ENCODE measurements around the gene USP48. TPM values are rescaled to one million over a fixed set of nuclear protein-coding genes. Genes with fewer than 3 reads are reported as not detected.
A peak's percentile ranks its signal among the peaks of the same experiment; 100 is the strongest.

USP48 gene
- total RNA-seq, 1 donor from 2014 or later: 41.8 TPM

DNA sequence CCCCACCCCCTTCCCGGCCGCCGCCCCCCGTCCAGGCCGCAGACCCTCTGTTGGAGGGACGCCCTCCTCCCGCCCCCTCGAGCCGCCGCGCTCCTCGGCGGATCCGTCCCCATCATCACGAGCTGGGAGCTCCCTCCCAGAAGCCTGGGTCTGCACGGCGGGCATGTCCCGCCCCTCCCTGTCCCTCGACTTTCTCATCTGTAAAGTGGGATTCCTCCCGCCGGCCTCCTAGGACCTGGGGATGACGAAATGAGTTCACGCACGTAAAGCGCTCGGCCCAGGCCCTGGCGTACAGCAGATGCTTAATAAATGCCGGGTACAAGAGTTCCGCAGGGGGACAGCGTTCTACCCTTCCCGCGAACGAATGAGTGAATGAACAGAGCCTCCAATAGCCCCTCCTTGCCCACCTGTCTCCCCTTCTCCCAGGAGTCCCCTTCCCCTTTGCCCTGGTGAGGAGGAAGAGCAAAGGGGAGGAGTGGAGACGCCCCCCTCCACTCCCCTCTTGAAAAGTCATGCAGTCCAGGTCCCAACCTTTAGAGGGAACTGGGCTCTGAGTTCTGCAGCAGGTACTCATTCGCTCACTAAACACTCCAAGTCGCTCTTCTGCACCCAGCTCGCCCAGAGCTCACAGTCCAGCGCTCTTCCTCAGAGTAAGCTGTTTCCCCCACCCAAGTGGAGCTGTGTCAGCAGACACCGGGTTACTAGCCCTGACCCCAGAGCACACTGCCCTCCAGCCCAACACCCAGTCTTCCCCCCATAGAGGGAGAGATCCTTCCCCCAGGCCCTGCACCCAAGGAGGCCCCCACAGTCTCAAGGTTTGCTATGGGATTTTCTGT is 130.6 kb downstream of the USP48 start:
- DNase-seq (peak; percentile 40), ATAC-seq (ENCODE audit: poor library complexity) (no peak)

DNA sequence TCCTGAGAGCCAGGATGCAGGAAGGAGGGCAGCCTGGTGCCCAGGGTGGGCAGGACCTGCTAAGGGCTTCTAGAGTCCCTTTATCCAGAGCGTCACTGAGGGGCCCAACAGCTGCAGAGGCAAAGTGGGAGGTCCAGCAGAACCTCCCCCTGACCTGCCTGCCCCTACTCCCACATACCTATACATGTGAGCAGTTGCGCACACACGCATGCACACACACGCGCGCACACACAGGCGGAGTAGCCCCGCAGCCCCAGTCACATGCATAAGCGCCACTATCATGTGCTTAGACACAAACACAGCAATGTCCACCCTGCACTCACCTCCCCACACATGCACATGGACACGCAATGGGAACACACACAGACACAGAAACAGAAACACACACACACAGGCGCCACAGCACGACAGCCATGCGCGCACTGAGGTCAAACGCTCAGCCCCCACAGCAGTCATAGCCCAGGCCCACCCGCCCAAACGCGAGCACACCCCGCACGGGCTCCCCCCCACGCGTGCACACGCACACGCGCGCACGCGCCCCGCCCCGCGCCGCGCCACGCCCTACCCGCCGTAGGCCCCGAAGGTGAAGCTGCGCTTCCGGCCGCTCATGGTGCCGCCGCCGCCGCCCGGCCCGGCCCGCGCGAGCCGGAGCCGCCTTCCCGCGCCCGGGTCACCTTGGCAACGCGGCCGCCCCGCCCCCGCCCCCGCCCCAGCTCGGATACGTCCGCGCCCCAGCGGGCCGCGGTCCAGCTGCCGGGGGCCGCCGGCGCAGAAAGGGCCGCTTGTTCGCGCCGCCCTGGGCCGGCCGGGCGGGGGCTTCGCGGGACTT is 131.5 kb downstream of the USP48 start:
- intact Hi-C loops (cut with DNase I): loop anchor here (10.0 kb wide), 1 partner anchor 147 kb away; the partner anchor contains the start of gene ALPL
- peak; percentile 64 for ATAC-seq (ENCODE audit: poor library complexity)
- peak; percentile 41 for DNase-seq

More for the DNA sequence above, 130.6 kb downstream of the USP48 start:
- intact Hi-C loops (cut with DNase I): loop anchor here (10.0 kb wide), 1 partner anchor 148 kb away; the partner anchor contains the start of gene ALPL

DNA sequence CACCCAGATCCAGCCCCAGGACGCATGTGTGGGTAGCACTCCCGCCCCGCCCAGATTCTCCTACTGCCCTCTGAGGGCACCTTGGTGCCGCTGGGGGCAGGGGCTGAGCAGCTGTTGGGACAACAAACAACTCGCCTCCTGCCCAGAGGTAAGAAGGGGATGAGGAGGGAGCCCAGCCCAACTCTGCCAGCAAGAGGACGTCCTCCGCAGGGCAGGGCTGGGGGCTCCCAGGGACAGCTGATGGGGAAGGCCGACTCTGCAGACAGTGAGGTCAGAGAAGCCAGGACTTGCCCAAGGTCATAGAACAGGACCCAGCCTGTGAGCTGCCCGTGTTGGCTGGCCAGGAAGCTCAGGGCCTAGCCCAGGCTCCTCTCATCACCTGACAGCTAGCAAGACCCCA is 132.5 kb downstream of the USP48 start:
- ATAC-seq (ENCODE audit: poor library complexity) (no peak), DNase-seq (peak; percentile 30)
- intact Hi-C loops (cut with DNase I): loop anchor here (10.0 kb wide), 1 partner anchor 146 kb away; the partner anchor contains the start of gene ALPL

DNA sequence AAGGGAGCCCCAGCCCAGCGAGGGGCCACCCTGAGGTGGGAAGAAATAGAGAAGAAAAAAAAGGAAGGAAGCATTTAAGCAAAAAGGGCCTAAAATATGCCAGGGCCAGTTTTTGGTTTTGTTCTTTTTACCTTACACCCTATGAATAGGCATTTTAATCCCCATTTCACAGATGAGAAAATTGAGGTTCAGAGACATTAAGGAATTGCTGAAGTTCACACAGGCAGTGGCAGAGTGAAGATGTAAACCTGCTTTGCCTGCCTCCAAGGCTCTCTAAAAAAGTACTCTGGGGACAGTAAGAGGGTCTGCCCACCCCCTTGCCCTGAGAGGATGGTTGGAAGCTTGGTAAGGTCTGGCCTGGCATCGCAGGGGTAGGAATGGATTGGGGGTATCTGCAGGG is 133.6 kb downstream of the USP48 start:
- ATAC-seq (ENCODE audit: poor library complexity) (no peak), DNase-seq (no peak)
- intact Hi-C loops (cut with DNase I): no loop called here

DNA sequence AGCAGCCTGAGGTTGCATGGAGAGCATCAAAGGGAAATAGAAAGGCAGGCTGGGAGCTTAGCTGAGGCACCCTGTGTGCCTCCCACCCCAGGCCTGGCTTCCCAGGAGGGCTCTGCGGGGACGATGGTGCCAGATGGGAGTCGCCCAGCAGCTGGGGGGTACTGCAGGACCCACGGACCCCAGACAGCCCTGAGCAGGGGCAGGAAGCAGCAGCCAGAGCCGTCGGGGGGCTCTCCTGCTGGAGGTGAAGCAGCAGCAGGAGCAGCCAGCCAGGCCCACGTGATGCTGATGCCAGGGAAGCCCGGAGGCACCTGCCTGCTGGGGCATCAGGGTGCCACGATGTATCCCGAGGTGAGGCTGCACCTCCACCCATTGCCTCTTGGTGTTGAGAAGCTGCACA is 134.2 kb downstream of the USP48 start:
- intact Hi-C loops (cut with DNase I): no loop called here
- ATAC-seq (ENCODE audit: poor library complexity): no peak
- peak; percentile 31 for DNase-seq

DNA sequence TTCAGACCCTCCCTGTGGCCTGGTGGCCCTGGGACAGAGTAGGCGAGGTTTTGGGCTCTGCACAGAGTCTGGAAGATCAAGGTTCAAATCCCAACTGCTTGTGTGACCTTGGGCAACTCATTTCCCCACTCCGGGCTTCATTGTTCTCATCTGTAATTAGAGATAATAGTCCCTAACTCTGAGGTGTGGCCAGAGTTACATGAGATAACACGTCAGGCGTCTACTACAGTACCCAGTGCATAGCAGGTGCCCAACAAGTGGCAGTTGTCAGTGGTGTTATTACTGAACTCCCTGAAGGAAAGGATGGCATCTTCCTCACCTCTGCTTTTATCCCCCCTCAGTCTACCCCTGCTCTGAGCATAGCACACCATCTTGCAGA is 134.6 kb downstream of the USP48 start:
- DNase-seq (no peak), ATAC-seq (ENCODE audit: poor library complexity) (no peak)
- intact Hi-C loops (cut with DNase I): no loop called here

DNA sequence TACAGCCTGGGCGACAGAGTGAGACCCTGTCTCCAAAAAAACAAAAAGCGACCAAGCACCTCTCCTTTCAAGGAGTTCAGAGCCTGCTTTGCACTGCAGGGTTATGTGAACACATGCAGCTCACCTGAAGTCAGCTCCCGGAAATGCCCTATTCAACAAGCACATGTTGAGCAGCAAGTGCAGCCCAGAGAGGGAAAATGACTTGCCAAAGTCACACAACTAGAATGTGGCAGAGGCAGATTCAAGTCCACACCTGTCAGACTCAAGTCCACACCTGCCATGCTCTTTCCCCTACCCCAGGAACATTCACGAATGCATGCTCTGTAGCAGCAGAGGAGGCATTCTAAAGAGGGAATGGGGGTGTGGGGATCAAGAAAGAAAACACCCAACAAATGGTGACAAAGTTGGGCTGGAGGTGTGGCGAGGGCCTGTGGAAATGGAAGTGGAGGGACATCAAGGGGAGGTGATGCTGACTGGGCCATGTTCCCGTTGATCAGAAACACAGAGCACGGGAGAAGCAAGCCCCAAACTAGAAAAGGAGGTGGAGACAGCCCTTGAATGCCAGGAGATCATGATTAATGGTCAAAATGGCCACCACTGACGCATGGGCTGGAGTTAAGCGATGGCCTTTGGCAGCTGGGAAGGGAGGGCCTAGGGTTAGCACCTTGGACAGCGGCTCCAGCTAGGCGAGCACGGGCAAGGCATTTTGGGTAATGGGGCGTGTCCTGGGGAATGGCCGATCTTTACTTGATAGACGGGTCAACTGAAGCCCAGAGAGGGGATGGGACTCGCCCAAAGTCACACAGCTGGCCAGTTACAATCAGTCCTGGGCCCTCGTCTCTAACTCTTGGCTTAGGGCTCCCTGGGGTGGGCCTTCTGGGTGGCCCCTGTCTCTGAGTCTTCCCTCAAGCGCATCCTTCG is 135.3 kb downstream of the USP48 start:
- intact Hi-C loops (cut with DNase I): no loop called here
- peak; percentile 52 for DNase-seq
- peak; percentile 47 for ATAC-seq (ENCODE audit: poor library complexity)

DNA sequence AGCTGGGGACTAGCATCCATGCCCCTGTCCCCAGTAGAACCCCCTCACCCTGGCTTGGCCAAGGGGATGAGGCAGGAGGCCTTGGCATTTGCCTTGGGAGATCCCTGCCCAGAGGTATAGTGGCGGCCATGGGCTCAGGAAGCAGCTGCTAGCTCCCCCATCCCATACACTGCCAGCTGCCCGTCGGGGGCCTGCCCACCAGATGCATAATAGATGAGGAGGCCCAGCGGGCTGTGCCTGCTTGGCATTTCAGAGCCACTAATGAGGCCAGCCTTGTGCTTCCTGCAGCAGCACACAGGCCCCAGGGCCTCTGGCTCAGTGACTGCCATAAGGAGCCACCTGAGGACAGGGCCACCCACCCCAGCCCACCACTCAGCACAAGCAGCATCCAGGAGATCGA is 137.4 kb downstream of the USP48 start:
- DNase-seq: no peak
- intact Hi-C loops (cut with DNase I): no loop called here
- ATAC-seq (ENCODE audit: poor library complexity): no peak

DNA sequence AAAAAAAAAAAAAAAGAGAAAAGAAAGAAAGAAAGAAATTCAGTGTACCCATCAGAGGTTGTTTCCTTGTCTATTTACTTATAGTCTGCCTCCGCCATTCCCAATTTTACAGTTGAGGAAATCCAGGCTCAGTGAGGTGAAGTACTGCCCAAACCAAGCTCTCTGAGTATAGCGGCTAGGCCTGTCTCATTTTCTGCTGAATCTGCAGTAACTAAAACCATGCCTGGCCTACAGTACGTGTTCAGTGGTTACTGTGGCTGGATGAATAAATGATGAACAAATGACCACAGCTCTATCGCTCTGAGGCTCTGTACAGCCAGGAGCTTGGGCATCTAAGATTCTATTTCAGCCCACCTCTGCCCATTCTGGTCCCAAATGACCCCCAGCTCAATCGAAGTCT is 138.0 kb downstream of the USP48 start:
- intact Hi-C loops (cut with DNase I): no loop called here
- no peak for DNase-seq

DNA sequence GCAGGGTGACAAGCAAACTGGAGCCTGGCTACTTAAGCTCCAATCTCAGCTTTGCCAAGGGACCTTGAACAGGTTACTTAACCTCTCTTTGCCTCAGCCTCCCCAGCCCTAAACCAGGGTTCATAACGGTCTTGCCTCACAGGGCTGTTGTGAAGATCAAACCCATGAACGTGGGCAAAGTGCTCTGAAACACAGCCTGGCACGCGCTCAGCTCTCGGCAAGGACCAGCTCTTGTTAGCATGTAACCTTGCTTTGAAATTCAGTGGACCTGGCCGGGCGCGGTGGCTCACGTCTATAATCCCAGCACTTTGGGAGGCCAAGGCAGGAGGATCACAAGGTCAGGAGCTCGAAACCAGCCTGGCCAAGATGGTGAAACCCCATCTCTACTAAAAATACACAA is 138.6 kb downstream of the USP48 start:
- ATAC-seq (ENCODE audit: poor library complexity) (no peak), DNase-seq (peak; percentile 24)
- intact Hi-C loops (cut with DNase I): no loop called here

More for the DNA sequence above, 138.0 kb downstream of the USP48 start:
- ATAC-seq (ENCODE audit: poor library complexity): no peak

DNA sequence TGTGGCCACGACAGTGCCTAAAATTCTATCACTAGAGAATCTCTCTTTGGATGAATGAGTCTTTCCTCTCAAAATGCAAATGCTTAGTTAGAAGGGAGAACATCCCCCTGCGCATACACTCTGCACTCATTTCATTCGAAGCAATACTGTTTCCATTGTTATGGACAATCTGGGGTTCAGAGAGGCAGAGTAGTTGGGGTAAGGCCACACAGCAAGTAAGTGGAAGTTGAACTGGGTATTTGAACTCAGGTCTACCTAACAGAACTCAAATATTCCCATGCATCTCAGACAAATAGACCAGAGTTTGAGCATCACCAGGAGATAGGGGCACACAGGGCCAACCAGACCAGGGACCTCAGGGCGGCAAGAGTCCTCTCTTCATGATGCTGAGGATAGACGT is 139.3 kb downstream of the USP48 start:
- DNase-seq (no peak), ATAC-seq (ENCODE audit: poor library complexity) (no peak)
- intact Hi-C loops (cut with DNase I): no loop called here

DNA sequence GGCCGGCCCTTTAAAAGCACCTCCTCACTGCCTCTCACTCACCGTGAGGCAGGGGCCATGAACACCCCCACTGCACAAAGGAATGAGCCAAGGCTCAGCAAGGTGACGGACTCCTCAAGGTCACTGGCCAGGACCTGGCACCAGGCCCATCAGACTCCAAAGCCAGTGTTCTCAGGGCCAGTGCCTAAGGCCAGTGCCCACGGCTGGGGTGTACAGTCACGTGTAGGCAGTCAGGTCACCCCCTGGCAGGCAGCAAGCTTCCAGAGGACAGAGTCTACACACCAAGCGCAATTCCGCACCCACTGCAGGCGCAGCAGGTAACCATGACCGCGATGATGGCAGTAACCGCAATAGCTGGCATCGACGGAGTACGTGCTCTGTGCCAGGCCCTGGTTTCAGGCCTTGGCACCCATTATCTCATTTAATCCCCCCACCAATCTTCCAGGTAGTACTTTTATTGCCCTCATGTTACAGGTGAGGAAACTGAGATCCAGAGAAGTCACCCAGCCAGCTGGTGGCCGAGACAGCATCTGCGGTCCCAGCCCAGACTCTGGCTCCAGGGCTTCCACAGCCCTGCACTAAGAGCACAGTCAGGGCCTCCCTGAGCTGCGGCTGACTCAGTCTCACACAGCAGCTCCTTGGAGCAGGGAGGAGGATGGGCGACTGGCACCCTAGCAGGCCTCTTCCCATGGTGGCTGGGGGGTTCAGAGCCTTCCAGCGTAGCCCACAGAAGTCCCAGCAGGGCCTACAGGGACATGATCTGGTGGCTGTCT is 140.8 kb downstream of the USP48 start:
- DNase-seq (peak; percentile 66), ATAC-seq (ENCODE audit: poor library complexity) (peak; percentile 67)
- intact Hi-C loops (cut with DNase I): no loop called here

DNA sequence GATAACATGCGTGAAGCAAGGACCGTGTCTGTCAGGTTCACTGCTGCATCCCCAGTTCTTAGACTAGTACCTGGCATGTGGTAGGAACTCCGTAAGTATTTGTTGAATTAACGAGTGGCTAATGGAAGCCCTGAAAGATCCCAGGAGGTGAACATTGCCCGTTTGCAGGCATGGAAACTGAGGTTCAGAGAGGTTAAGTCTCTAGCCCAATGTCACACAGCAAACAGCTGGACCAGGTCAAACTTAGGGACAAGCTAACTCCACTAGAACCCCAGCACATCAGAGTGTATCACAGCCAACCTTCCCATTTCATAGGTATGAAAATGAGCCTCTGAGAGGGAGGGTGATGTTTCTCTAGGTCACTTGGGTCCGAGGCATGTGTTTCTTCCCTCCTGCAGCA is 141.4 kb downstream of the USP48 start:
- intact Hi-C loops (cut with DNase I): no loop called here
- ATAC-seq (ENCODE audit: poor library complexity) (no peak), DNase-seq (no peak)

DNA sequence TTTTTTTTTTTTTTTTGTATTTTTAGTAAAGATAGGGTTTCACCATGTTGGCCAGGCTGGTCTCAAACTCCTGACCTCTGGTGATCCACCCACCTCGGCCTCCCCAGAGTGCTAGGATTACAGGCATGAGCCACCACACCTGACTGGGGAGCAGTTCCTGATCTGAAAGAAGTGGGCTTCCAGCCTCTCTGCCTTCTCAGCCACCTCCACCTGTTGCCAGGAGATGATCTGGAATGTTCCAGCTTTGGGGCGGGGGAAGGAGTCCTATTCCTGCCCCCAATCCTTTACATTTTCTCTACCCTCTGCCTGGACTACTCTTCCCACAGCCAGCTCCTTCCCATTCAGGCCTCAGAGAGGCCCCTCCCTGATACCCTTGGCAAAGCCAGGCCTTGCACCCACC is 141.9 kb downstream of the USP48 start:
- ATAC-seq (ENCODE audit: poor library complexity) (no peak), DNase-seq (no peak)
- intact Hi-C loops (cut with DNase I): no loop called here

DNA sequence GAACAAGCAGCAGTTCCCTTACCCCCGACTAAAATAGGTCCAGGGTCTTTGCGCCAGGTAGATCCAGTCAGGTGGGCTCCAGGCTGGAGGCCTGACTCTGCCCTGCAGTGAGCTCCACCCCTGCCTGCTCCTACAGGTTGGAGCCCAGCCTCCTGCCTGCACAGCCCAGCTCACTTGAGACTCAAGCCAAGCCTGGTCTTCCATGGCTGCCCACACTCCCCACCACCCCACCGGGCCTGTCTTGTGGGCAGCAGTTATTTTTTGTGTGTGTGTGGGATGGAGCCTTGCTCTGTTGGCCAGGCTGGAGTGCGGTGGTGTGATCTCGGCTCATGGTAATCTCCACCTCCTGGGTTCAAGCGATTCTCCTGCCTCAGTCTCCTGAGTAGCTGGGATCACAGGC is 142.3 kb downstream of the USP48 start:
- DNase-seq: peak; percentile 12
- intact Hi-C loops (cut with DNase I): no loop called here
- ATAC-seq (ENCODE audit: poor library complexity): no peak

DNA sequence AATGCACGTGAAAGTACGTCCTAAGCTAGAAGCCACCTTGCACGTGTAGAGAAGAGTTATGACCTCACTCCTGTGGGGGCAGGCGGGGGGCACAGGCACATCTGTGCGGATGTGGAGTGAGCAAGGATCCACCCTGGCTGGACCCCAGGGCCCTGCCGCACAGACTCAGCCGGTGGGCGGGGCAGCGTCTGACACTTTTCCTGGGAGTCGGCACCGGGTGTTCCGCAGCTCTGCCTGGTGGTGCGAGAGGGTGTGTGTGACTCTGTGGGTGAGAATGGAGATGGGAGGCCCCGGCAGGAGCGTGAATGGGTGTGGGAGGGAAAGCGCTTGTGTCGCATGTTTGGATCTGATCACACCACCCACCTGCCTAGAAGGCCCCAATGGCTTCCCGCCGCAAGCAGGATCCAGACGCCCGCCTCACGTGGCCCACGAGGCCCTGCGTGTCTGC is 143.3 kb downstream of the USP48 start:
- intact Hi-C loops (cut with DNase I): no loop called here
- no peak for DNase-seq
- ATAC-seq (ENCODE audit: poor library complexity): no peak

DNA sequence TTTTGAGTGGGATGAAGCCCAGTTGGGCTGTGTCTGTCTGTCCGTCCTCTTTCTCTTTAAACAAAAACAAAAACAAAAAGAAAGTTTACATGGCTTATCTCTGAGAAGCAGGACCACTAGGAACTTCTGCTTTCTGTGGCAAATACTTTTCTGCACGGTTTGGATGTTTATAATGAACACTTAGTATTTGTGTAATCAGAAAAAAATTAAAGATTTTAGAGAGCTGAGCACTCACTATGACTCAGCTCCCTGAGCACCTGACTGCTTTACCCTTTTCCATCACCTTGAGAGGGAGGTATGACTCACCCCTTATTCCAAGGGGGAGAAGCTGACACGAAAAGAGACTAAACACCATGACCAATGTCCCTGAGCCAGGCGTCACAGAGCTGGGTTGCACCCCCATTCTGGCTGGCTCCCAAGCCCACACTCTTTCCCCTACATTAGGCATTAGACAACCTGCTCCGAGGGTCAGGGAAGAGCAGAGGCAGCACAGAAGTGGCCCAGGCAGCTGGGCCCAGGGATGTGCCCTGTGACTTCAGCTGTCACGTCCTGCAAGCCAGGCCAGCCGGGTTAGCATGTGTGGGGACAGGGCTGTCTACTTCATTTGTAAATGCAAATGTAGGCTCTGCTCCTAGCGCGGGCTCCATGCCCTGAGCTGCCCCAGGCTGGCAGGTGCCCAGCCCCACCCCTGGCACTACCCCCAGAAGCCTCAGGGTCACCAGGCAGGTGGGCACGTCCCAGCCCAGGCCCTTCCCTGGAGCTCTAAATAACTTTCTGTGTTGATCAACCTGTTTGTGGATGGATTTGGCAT is 144.2 kb downstream of the USP48 start:
- intact Hi-C loops (cut with DNase I): no loop called here
- peak; percentile 69 for ATAC-seq (ENCODE audit: poor library complexity)
- DNase-seq: peak; percentile 44

All from Right ventricle myocardium superior (tissue), 1 donor.